HG03103 (cell line): ENCODE data around the gene ADAMTSL5.
A peak's percentile ranks its signal among the peaks of the same experiment; 100 is the strongest.
"Not testable (repeated sequence)": the region's sequence is repeated elsewhere in the genome, so short reads cannot be mapped to it uniquely, and the experiment has no call there.

Experiments
- ATAC-seq: cut with Tn5 transposase; IDR thresholded peaks from one replicate; pipeline ENCODE4 v1.9.1; 2021; ENCODE audit warnings: low read depth; ENCODE audit not compliant: unreplicated experiment

Gene ADAMTSL5

DNA sequence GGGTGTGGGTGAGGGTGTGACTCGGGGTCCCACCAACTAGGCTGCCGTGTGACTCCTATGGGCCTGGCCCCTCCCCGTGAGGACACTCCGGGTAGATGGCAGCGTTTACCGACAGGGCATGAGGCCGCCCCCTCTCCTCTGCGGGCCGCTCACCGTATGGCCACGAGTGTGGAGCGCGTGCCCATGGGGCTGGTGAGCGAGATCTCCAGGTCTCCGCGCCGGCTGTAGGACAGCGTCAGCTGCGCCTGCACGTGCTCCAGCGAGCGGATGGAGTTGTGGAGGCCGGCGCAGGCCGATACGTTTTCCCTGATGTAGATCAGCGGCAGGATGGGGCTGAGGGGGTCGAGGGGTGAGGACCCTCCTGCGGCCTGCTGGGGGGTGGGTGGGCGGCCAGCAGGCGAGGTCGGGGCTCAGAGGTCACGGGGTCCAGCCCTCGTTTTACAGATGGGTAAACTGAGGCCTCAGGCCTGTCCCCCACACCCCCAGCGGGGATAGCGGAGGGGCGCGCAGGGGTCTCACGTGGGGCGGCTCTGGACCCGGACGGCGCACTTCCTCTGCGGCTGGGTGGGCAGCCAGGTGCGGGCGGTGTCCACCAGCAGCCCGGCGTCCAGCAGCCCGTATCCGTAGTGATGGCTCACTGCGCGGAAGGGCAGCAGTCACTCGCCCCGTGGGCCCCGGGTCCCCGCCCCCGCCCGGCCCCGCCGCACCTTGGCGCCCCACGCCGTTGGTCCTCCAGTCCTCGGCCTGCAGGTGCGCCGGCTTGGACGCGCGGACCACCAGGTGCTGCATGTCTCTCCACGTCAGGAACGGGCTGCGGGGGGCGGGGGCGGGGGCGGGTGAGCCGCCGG lies 29.5 kb downstream of the ADAMTSL5 start:
- ATAC-seq = no peak

DNA sequence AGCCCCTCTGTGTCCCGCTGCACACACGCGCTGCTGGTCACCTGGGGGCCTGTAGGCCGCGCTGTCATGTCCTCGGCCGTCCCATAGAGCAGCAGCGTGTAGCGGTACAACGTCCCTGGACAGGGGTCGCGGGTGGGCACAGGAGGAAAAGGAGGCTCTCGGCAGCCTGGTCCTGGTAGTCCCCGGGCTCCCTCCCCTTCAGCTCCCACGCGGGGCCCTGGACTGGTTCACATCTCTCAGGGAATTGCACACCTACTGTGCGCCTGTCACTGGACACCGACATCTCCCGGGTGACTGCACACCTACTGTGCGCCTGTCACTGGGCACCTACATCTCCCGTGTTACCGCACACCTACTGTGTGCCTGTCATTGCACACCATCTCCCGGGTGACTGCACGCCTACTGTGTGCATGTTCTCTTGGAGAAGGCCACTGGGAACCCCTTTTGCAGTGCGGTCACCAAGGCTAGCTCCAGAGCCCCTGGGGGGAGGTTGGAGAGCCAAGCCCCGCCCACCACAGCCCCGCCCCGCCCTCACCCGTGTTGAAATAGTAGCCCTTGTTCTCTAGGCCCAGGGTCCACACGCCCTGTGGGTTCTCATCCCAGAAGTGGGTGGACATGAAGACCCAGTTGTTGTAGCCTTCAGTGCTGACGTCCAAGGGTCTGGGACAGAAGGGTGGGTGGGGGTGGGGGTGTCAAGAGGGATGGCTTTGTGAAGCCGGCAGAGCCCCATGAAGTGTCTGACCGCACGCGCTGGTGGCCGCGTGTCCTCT lies 30.3 kb downstream of the ADAMTSL5 start:
- ATAC-seq = no peak

GRCh38 chr19:1481893-1482360 lies 30.9 kb downstream of the ADAMTSL5 start:
- no peak for ATAC-seq

- no peak for ATAC-seq
Observed at GRCh38 chr19:1481224-1481892, 31.5 kb downstream of the ADAMTSL5 start.

GRCh38 chr19:1478934-1479707 lies 33.7 kb downstream of the ADAMTSL5 start, which contains the start of gene C19orf25:
Gene C19orf25, minus strand, starts transcription at chr19:1479215. Its CDS starts 312 bp downstream, at chr19:1478903.
- peak; percentile 70 for ATAC-seq

GRCh38 chr19:1477056-1477455 lies 35.8 kb downstream of the ADAMTSL5 start:
- ATAC-seq = not testable (repeated sequence)

DNA sequence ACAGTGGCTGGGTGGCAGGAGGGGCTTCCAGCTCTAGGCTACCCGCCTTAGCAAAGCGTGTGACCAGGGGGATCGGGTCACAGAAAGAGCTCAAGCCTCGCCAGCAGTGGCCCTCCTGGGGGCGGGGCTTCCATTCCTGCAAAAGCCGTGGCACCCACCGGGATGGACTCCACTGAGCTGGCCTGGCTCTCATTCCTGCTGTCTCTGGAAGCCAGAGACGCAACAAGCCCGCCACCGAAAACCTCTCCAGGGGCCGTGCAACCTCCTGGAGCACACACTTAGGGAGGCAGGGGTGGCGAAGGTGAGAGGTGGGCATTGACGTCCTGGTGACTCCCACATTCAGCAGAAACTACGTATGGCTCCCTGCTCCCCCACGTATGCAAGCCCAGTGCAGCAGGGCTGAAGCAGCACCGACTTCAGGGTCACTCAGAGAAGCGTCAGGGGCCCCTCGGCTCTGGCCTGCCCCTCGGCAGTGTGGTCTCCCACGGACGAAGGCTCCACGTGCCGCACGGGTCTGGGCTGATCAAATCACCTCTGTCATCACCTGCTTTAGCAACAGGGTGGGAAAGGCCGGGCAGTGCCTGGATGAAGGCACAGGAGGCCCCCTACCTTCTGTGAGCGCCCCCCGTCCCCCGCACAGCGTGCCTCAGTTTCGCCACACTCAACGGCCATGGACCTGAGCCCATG lies 36.9 kb downstream of the ADAMTSL5 start:
- ATAC-seq = no peak

GRCh38 chr19:1474765-1475351 lies 38.0 kb downstream of the ADAMTSL5 start:
- no peak for ATAC-seq

GRCh38 chr19:1474011-1474764 lies 38.6 kb downstream of the ADAMTSL5 start:
- no peak for ATAC-seq

- ATAC-seq = no peak
Observed at GRCh38 chr19:1473085-1473851, 39.6 kb downstream of the ADAMTSL5 start.

DNA sequence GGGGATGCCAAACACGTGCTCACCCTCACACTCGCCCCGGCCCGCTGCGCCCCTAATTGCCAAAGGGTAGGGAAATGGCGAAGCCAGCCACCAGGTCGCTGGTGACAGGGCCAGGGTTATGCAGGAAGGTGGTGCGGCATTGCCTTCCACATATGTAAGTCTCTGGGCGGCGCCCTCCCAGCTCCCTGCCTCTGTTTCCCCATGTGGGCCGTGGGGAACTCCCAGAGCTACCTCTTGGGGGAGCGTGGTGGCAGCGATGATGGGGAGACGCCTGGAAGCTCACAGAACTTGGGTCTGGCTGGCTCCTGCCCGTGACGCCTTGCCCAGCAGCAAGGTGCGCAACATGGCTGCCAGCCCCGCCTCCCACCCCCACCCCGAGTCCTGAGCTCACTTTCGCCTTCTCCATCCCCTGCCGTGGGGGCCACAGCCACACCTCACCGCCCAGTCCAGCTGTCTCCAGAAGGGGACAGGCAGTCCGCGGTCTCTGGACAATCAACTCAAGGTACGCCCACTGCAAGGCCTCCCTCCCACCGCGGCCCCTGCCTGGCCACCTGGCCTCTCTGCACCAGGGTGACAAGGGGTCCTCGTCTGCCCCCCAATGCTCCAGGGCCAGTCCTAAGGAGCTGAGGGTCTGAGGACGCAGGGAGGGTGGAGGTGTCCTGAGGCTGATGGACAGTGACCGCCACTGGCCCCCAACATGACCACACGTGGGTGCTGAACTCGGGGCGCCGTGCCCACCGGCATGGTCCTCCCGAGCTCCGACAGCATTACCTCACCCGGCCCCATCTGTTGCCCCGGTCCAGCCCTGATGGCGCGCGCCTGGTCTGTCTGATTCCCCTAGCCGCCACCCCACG lies 40.4 kb downstream of the ADAMTSL5 start:
- no peak for ATAC-seq

DNA sequence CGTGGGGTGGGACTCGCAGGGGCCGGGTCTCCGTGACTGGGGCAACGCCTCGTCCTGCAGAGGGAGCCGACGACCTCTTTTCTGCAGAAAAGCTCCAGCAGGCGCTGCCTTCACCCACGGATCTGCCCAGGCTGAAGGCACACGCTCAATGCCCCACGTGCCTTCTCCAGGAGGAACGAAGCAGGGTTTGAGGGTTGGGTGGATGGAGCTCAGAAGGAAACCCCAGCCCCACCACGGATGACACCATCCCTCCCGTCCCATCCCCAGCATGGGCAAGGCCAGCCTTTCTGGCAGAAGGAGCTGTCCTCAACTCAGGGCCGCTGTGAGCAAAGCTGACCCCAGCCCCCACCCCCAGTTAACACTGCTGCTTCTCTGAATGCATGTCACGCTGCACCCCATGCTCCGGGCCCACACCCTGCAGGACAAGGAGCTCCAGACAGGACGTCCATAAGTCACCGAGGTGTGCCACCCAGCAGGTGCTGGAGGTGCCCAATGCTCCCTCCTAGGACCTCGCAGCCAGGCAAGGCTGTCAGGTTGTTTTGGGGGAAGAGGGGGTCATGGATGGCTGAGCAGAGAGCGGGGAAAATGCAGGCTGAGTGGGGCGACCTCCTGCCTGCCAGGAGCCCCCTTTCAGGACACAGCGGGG lies 41.2 kb downstream of the ADAMTSL5 start:
- no peak for ATAC-seq

DNA sequence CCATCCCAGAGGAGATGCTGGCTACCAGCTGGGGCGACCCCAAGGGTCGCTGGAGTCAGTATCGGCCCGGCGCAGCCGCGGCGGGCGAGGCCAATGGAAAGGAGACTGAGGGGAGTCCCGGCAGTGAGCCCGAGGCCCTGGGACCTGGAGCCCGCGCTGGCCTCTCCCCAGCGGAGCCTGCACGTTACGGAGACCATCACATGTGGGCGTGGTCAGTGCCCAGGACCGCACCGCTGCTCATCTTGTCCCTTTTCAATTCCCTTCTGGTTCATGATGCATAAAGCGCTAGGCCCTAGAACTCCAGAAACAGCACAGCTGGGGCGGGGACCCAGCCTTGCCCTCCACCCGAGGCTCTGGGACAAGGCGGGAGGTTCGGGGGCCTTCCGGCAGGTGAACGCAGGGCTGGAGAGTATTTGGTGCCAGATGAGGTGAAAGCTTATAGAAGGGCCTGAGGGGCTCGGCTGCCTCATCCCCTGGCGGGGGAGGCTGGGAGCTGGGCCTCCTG lies 41.8 kb downstream of the ADAMTSL5 start:
- ATAC-seq = no peak

GRCh38 chr19:1470305-1471009 lies 42.4 kb downstream of the ADAMTSL5 start:
- no peak for ATAC-seq

DNA sequence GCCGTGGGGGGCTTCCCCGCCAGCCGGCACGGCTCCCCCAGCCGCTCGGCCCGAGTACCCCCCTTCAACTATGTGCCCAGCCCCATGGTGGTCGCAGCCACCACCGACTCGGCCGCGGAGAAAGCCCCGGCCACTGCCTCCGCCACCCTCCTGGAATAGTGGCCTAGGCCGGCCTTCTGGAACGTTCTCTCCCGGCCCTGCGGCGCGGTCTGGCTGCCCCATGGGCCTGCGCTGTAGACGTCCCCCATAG lies 42.8 kb downstream of the ADAMTSL5 start:
- ATAC-seq = no peak
